Glutamatergic neuron (in vitro differentiated cells): ENCODE results near the gene OR52B6. TPM values are rescaled to one million over a fixed set of nuclear protein-coding genes. Genes with fewer than 3 reads are reported as not detected.

Source experiments
- DNase-seq: peaks from one replicate; pipeline ENCODE4 v3.0.0; 2022
- H3K27ac Mint-ChIP-seq: one replicate; pipeline ENCODE4 v1.8.0; 2020; ENCODE audit warnings: mild to moderate bottlenecking, mixed read lengths, inconsistent platforms; ENCODE audit not compliant: unreplicated experiment
- H3K27me3 Mint-ChIP-seq: one replicate; pipeline ENCODE4 v1.8.0; 2020; ENCODE audit warnings: mild to moderate bottlenecking, moderate library complexity, mixed read lengths, inconsistent platforms; ENCODE audit not compliant: unreplicated experiment
- H3K36me3 Mint-ChIP-seq: one replicate; pipeline ENCODE4 v1.8.0; 2020; ENCODE audit warnings: mild to moderate bottlenecking, mixed read lengths, inconsistent platforms; ENCODE audit not compliant: unreplicated experiment
- H3K4me1 Mint-ChIP-seq: one replicate; pipeline ENCODE4 v1.8.0; 2020; ENCODE audit warnings: mild to moderate bottlenecking, low read depth, mixed read lengths, inconsistent platforms; ENCODE audit not compliant: unreplicated experiment
- H3K4me3 Mint-ChIP-seq: one replicate; pipeline ENCODE4 v1.8.0; 2020; ENCODE audit warnings: mild to moderate bottlenecking, mixed read lengths, inconsistent platforms; ENCODE audit not compliant: unreplicated experiment
- H3K9me3 Mint-ChIP-seq: one replicate; pipeline ENCODE4 v1.8.0; 2020; ENCODE audit warnings: mild to moderate bottlenecking, moderate library complexity, mixed read lengths, inconsistent platforms; ENCODE audit not compliant: unreplicated experiment
- CTCF ChIP-seq: fragments of 200-600 bp; sonication (generic); IDR thresholded peaks from one replicate; pipeline ENCODE4 v1.5.0; 2021; ENCODE audit not compliant: partially characterized antibody, unreplicated experiment
- total RNA-seq: library from RNA; stranded (reverse); fragmentation: NEBNext Ultra II Directional; extraction: Animal tissue kit (Norgen Biotek cat#: 25700); gene quantifications from one replicate; pipeline ENCODE4 v1.2.1, GENCODE V29; 2021; ENCODE audit not compliant: unreplicated experiment

The OR52B6 gene
- total RNA-seq, 1 donor from 2014 or later = not detected

- TF ChIP-seq CTCF = no peak
- Mint-ChIP-seq H3K27ac (no peak within 1 kb of the TSS), H3K4me3 (no peak within 1 kb of the TSS), H3K9me3 (no peaks in the 10 kb centered on the region), H3K36me3 (no peaks in the 10 kb centered on the region), H3K4me1 (no peaks in the 10 kb centered on the region), H3K27me3 (no peaks in the 10 kb centered on the region)
- no peak for DNase-seq
Measured at GRCh38 chr11:5624489-5625279, 44.0 kb downstream of the OR52B6 start, which contains the start of gene TRIM34. TRIM34 (plus strand) TSS chr11:5625001; CDS start chr11:5632332, 7,331 bp downstream.

- no peaks in the 10 kb centered on the region for H3K9me3 Mint-ChIP-seq
- H3K27me3 Mint-ChIP-seq = no peaks in the 10 kb centered on the region
Measured at GRCh38 chr11:5625281-5625680, 44.6 kb downstream of the OR52B6 start.

GRCh38 chr11:5626196-5626595 is 45.5 kb downstream of the OR52B6 start:
- DNase-seq = no peak
- Mint-ChIP-seq H3K4me3 (no peak overlapping the region), H3K27ac (no peak overlapping the region), H3K36me3 (no peaks in the 10 kb centered on the region), H3K4me1 (no peaks in the 10 kb centered on the region), H3K9me3 (no peaks in the 10 kb centered on the region), H3K27me3 (no peaks in the 10 kb centered on the region)
- no peak for TF ChIP-seq CTCF

More at GRCh38 chr11:5625281-5625680, 44.6 kb downstream of the OR52B6 start:
- Mint-ChIP-seq H3K4me3 (no peak overlapping the region), H3K27ac (no peak overlapping the region), H3K4me1 (no peaks in the 10 kb centered on the region), H3K36me3 (no peaks in the 10 kb centered on the region)
- TF ChIP-seq CTCF = no peak
- no peak for DNase-seq

GRCh38 chr11:5631417-5631816 is 50.7 kb downstream of the OR52B6 start:
- Mint-ChIP-seq H3K4me3 (no peak overlapping the region), H3K27me3 (no peaks in the 10 kb centered on the region), H3K9me3 (no peaks in the 10 kb centered on the region), H3K27ac (no peak overlapping the region), H3K36me3 (no peaks in the 10 kb centered on the region), H3K4me1 (no peaks in the 10 kb centered on the region)
- no peak for TF ChIP-seq CTCF
- DNase-seq = no peak

Other genes with a start within 250 kb of the OR52B6 start
- not detected for gene OR51B5, start 237.4 kb upstream of the OR52B6 start, total RNA-seq
- gene OR51B6, start 229.4 kb upstream of the OR52B6 start, total RNA-seq = not detected
- gene OR51M1, start 197.1 kb upstream of the OR52B6 start, total RNA-seq = not detected
- not detected for gene OR51Q1, start 158.8 kb upstream of the OR52B6 start, total RNA-seq
- gene OR51I1, start 139.4 kb upstream of the OR52B6 start, total RNA-seq = not detected
- gene OR51I2, start 131.6 kb upstream of the OR52B6 start, total RNA-seq = not detected
- not detected for gene OR52D1, start 92.2 kb upstream of the OR52B6 start, total RNA-seq
- gene UBQLN3, start 70.9 kb upstream of the OR52B6 start, total RNA-seq = not detected
- gene UBQLNL, start 64.2 kb upstream of the OR52B6 start, total RNA-seq = not detected
- not detected for gene OR52H1, start 32.3 kb upstream of the OR52B6 start, total RNA-seq
- 0.64 TPM for gene TRIM6, start 15.8 kb downstream of the OR52B6 start, total RNA-seq
- not detected for gene TRIM34, start 44.1 kb downstream of the OR52B6 start, total RNA-seq
- 2.6 TPM for gene TRIM5, start 104.2 kb downstream of the OR52B6 start, total RNA-seq
- gene TRIM22, start 108.9 kb downstream of the OR52B6 start, total RNA-seq = 5.0 TPM
- gene OR56B1, start 155.6 kb downstream of the OR52B6 start, total RNA-seq = not detected
- not detected for gene OR52N4, start 173.4 kb downstream of the OR52B6 start, total RNA-seq
- gene OR52N5, start 202.5 kb downstream of the OR52B6 start, total RNA-seq = not detected
- not detected for gene OR52N1, start 210.4 kb downstream of the OR52B6 start, total RNA-seq
- not detected for gene OR52N2, start 228.0 kb downstream of the OR52B6 start, total RNA-seq